Panc1 (cell line): ENCODE data around the gene GPC1. TPM values are rescaled to one million over a fixed set of nuclear protein-coding genes. Genes with fewer than 3 reads are reported as not detected.

Experiments
- ATAC-seq: fragments of 200-7000 bp; cut with Tn5 transposase; 2 replicates; pipeline ENCODE4 v1.9.1; 2020; ENCODE audit warnings: mild to moderate bottlenecking, moderate library complexity
- BruUV-seq: library from RNA; stranded (reverse); fragments of 400-500 nt; replicated peaks from 2 replicates; lab custom pipeline; 2021; lab: Mats Ljungman, UMichigan
- CTCF ChIA-PET: fragments of 300-600 bp; sonication (Branson Sonifier 250); formaldehyde crosslinking; loops from one replicate; lab custom pipeline; 2022; ENCODE audit warnings: antibody characterized with exemption; lab: Charles Lee
- POLR2A ChIA-PET: fragments of 300-600 bp; sonication (Branson Sonifier 250); formaldehyde crosslinking; loops from one replicate; lab custom pipeline; 2022; ENCODE audit warnings: antibody characterized with exemption; lab: Charles Lee
- DNase-seq: peaks from one replicate; pipeline ENCODE4 v3.0.0-alpha.2; 2010; ENCODE audit warnings: low read depth, low spot score
- H3K27ac ChIP-seq: 2 replicates; pipeline ENCODE4 v1.5.1; 2011; ENCODE audit warnings: mild to moderate bottlenecking, low read length, inconsistent platforms
- H3K27me3 ChIP-seq: fragments of 200-500 bp; sonication (Bioruptor generic); 2 replicates; pipeline ENCODE4 v1.6.0; 2014; ENCODE audit warnings: low read length, inconsistent platforms; ENCODE audit not compliant: control insufficient read depth, insufficient read depth
- H3K36me3 ChIP-seq: fragments of 200-500 bp; sonication (Bioruptor generic); 2 replicates; pipeline ENCODE4 v1.5.1; 2014; ENCODE audit warnings: inconsistent platforms, mild to moderate bottlenecking, low read length, moderate library complexity; ENCODE audit not compliant: control insufficient read depth, insufficient read depth
- H3K4me1 ChIP-seq: 2 replicates; pipeline ENCODE4 v1.5.1; 2011; ENCODE audit warnings: inconsistent platforms, mild to moderate bottlenecking, low read length, moderate library complexity; ENCODE audit not compliant: control insufficient read depth, insufficient read depth
- H3K4me3 ChIP-seq, 2 experiments: 2 replicates each; pipeline ENCODE4 v1.5.1; 2011 to 2012; ENCODE audit warnings: low read depth in 2 of 2, low read length in 2 of 2, mild to moderate bottlenecking in 2 of 2, inconsistent platforms in 1 of 2, moderate library complexity in 1 of 2
- H3K9me3 ChIP-seq: fragments of 200-500 bp; sonication (Bioruptor generic); 2 replicates; pipeline ENCODE4 v1.5.1; 2014; ENCODE audit warnings: low read depth, mild to moderate bottlenecking, inconsistent platforms, low read length, moderate library complexity; ENCODE audit not compliant: control insufficient read depth, insufficient read depth
- CTCF ChIP-seq: fragments of 450-650 bp; IDR thresholded peaks from 2 replicates; pipeline ENCODE4 v1.5.1; 2017; ENCODE audit warnings: mild to moderate bottlenecking
- POLR2AphosphoS5 ChIP-seq: IDR thresholded peaks from 2 replicates; pipeline ENCODE4 v1.6.1; 2012; ENCODE audit warnings: mild to moderate bottlenecking, low read depth, low read length, moderate library complexity
- SIN3A ChIP-seq: IDR thresholded peaks from 2 replicates; pipeline ENCODE4 v1.6.1; 2012; ENCODE audit warnings: low read depth, mild to moderate bottlenecking, low read length, moderate library complexity, borderline replicate concordance; ENCODE audit not compliant: insufficient read depth
- TCF7L2 ChIP-seq: IDR thresholded peaks from 2 replicates; pipeline ENCODE4 v1.6.1; 2011; ENCODE audit warnings: mild to moderate bottlenecking, low read depth, low read length, inconsistent platforms
- in situ Hi-C: cut with HindIII; loops from 2 replicates; pipeline ENCODE4 v1.10.0; 2016; ENCODE audit warnings: low sequenced_read_pairs, low pct_unique_long_range_greater_than_20kb
- intact Hi-C: fragments of 100-400 bp; cut with micrococcal nuclease; formaldehyde crosslinking; loops from one replicate; pipeline ENCODE4 v1.10.0; 2022; ENCODE audit not compliant: unreplicated experiment
- total RNA-seq: library from RNA; stranded (reverse); gene quantifications from one replicate; pipeline ENCODE4 v1.2.1, GENCODE V29; 2021; ENCODE audit not compliant: unreplicated experiment
- TF ChIP-seq, protein P1 (sequence below), 2 experiments: IDR thresholded peaks; 2 replicates each; pipeline ENCODE4 v1.6.1; 2011 to 2012; ENCODE audit warnings: low read depth in 2 of 2, control low read depth in 1 of 2, low read length in 1 of 2, mild to moderate bottlenecking in 1 of 2, moderate library complexity in 1 of 2; ENCODE audit not compliant: insufficient read depth in 1 of 2

Gene GPC1
- total RNA-seq, 1 experiment from 2014 or later, result 88.7 TPM

DNA sequence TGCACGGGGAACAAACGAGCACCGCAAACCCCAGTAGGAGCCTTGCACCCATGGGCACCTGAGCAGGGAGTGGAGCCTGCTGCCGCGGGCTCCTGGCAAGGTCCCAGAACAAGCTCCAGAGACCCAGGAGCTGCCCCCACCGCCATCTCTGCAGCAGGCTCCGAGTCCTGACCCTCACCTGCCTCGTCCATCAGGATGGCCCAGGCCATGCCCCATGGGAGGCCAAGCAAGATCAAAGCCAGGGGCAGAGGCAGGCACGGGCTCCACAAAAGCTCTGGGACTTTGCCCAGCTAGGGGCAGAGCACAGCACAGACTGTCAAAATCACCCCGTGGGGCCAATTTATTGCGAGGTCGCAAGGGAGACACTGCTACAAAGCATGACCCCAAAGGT lies 43.6 kb downstream of the GPC1 start:
- Histone ChIP-seq H3K9me3 (no peaks in the 10 kb centered on the region; the same call in 1 of the 2 replicates), H3K27me3 (no peaks in the 10 kb centered on the region), H3K4me1 (no peaks in the 10 kb centered on the region), H3K27ac (no peak overlapping the region), H3K4me3 (no peak overlapping the region), H3K36me3 (no peaks in the 10 kb centered on the region)
- POLR2A ChIA-PET, result no interaction called here
- TF ChIP-seq SIN3A (no peak), TCF7L2 (no peak), POLR2AphosphoS5 (no peak), CTCF (no peak)
- TF ChIP-seq, protein P1, sequence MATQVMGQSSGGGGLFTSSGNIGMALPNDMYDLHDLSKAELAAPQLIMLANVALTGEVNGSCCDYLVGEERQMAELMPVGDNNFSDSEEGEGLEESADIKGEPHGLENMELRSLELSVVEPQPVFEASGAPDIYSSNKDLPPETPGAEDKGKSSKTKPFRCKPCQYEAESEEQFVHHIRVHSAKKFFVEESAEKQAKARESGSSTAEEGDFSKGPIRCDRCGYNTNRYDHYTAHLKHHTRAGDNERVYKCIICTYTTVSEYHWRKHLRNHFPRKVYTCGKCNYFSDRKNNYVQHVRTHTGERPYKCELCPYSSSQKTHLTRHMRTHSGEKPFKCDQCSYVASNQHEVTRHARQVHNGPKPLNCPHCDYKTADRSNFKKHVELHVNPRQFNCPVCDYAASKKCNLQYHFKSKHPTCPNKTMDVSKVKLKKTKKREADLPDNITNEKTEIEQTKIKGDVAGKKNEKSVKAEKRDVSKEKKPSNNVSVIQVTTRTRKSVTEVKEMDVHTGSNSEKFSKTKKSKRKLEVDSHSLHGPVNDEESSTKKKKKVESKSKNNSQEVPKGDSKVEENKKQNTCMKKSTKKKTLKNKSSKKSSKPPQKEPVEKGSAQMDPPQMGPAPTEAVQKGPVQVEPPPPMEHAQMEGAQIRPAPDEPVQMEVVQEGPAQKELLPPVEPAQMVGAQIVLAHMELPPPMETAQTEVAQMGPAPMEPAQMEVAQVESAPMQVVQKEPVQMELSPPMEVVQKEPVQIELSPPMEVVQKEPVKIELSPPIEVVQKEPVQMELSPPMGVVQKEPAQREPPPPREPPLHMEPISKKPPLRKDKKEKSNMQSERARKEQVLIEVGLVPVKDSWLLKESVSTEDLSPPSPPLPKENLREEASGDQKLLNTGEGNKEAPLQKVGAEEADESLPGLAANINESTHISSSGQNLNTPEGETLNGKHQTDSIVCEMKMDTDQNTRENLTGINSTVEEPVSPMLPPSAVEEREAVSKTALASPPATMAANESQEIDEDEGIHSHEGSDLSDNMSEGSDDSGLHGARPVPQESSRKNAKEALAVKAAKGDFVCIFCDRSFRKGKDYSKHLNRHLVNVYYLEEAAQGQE (IDR thresholded peaks at IDR 0.05; ENCODE audit: insufficient read depth in 1 of 2, low read depth in 2 of 2, low read length in 1 of 2), result no peak
- no TSS peak for BruUV-seq
- CTCF ChIA-PET, result no interaction called here
- no peak for ATAC-seq
- in situ Hi-C loops, result no loop called here
- intact Hi-C loops, result no loop called here
- DNase-seq, result no peak

GRCh38 chr2:240480834-240481623 lies 45.6 kb downstream of the GPC1 start:
- H3K9me3 ChIP-seq, result no peaks in the 10 kb centered on the region
- in situ Hi-C loops, result no loop called here
- BruUV-seq, result no TSS peak
- ChIA-PET POLR2A (no interaction called here), CTCF (no interaction called here)
- TF ChIP-seq TCF7L2 (no peak), CTCF (no peak), POLR2AphosphoS5 (no peak), SIN3A (no peak)
- TF ChIP-seq, protein P1 (IDR thresholded peaks at IDR 0.05; ENCODE audit: insufficient read depth in 1 of 2, low read depth in 2 of 2, low read length in 1 of 2), result no peak
- intact Hi-C loops, result no loop called here
- no peaks in the 10 kb centered on the region for H3K4me1 ChIP-seq
- H3K27me3 ChIP-seq, result no peaks in the 10 kb centered on the region
- H3K36me3 ChIP-seq, result no peaks in the 10 kb centered on the region
- H3K4me3 ChIP-seq, result no peak overlapping the region
- no peak for DNase-seq
- no peak overlapping the region for H3K27ac ChIP-seq
- peak; percentile 6 for ATAC-seq
